GM20000 (cell line): ENCODE data around the gene HAVCR2.

Experiments used
- DNase-seq: peaks from one replicate; pipeline ENCODE4 v3.0.0; 2012; ENCODE audit warnings: low spot score
- CTCF ChIP-seq: IDR thresholded peaks from 2 replicates; pipeline ENCODE4 v1.5.1; 2012; ENCODE audit warnings: mild to moderate bottlenecking, control low read depth; ENCODE audit errors: extremely low read depth, missing control alignments

Gene HAVCR2

GRCh38 chr5:157115502-157115901 lies 6.7 kb upstream of the HAVCR2 start:
- DNase-seq = no peak
- TF ChIP-seq CTCF = no peak

- no peak for DNase-seq
Measured at GRCh38 chr5:157115012-157115411, 6.2 kb upstream of the HAVCR2 start.

DNA sequence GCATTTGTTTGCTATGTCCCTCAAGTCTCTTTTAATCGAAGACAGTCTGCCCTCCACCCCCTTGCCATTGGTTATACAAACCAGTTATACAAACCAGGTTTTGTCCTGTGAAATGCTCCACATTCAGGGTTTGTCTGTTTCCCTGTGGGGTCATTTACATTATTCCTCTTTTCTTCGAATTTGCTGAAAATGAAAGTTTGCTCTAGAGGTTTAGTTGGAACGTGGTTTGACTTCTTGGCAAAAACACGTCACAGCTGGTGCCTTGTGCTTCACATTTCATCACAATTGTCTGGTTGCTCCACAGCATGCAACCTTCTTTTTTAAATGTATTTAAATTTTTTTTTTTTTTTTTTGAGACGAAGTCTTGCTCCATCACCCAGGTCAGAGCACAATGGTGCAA lies 4.2 kb upstream of the HAVCR2 start:
- TF ChIP-seq CTCF = no peak
- no peak for DNase-seq

More at GRCh38 chr5:157115012-157115411, 6.2 kb upstream of the HAVCR2 start:
- TF ChIP-seq CTCF = no peak

DNA sequence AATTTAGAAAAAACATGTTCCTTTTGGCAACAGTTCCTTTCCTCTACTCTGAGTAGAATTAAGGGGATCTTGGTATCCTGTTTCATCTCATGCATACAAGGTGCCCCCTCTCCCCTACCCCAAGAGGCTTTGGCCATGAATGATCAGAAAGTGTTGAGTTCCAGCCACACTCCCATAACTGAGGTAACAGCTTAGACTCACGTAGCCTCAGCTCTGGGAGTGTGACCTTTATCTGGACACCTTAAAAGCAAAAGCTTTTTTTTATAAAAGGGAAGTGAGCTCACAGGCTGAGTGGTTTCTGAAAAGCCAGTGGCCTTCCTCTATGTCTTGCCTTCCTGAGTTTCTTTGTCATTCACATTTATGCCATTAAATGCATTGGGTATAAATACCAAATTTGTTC lies 900 bp upstream of the HAVCR2 start:
- peak; percentile 54 for DNase-seq
- TF ChIP-seq CTCF = no peak

GRCh38 chr5:157107508-157107907 lies 1.3 kb downstream of the HAVCR2 start:
- no peak for DNase-seq
- no peak for TF ChIP-seq CTCF

GRCh38 chr5:157106630-157107461 lies 2.0 kb downstream of the HAVCR2 start:
- peak; percentile 35 for DNase-seq
- no peak for TF ChIP-seq CTCF

GRCh38 chr5:157100140-157100679 lies 8.6 kb downstream of the HAVCR2 start:
- DNase-seq = no peak
- TF ChIP-seq CTCF = no peak
